ENCODE measurements around the gene TBC1D22B.
"Not testable (repeated sequence)": the region's sequence is repeated elsewhere in the genome, so short reads cannot be mapped to it uniquely, and the experiment has no call there.

The TBC1D22B gene

DNA sequence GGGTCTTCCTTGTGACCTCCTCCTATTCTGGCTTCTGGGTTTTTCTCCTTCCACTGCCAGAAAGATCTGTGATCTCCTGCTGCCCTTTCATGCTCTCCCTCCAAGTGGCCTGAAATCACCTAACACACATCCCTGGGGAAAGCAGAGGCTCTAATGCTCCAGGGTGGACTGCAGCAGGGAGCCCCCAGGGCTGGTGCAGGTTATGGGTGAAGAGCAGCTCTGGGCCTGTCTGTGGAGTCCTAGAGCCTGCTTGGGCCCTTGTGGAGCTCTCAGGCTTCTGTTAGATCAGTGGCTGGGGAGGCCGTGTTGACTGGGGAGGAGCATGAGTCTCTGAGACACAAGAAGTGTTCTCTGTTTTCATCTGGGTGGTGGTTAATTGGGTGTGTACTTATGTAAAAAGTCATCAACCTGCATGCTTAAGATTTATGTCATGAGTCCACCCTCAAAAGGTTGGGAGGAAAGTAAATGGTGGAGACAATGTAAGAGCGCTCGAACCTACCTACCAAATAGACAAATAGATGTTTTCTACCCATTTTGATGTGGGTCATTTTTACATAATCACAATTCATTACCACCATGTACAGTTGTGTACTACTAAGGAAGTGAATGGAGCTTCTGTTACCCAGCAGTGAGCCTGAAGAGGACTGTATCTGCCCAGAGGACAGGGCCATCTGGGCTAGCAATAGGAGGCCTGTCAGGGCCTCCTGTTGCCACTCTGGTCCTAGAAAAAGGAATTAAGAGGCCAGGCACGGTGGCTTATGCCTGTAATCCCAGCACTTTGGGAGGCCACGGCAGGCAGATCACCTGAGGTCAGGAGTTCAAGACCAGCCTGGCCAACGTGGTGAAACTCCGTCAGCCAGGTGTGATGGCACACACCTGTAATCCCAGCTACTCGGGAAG lies 64.2 kb downstream of the TBC1D22B start:
- DNase-seq (ENCODE audit: low read depth) = no peak

- DNase-seq (ENCODE audit: low read depth) = no peak
These were observed 66.0 kb downstream of the TBC1D22B start for GRCh38 chr6:37323580-37323979.

GRCh38 chr6:37324131-37325033 lies 66.8 kb downstream of the TBC1D22B start:
- no peak for DNase-seq (ENCODE audit: low read depth)

DNA sequence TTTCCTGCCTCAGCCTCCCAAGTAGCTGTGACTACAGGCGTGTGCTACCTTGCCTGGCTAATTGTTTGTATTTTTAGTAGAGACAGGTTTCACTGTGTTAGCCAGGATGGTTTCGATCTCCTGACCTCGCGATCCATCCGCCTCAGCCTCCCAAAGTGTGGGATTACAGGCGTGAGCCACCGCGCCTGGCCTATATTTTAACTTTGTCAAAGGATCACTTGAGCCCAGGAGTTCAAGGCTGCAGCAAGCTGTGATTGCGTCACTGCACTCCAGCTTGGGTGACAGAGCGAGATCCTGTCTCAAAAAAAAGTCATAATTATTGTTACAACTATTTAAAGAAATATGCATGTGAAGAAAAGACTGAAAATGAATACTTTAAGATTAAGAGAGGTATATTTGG lies 72.8 kb downstream of the TBC1D22B start:
- DNase-seq (ENCODE audit: low read depth) = not testable (repeated sequence)

- no peak for DNase-seq (ENCODE audit: low read depth)
These were observed 73.5 kb downstream of the TBC1D22B start for GRCh38 chr6:37331047-37331446.

GRCh38 chr6:37332894-37333293 lies 75.3 kb downstream of the TBC1D22B start:
- no peak for DNase-seq (ENCODE audit: low read depth)

DNA sequence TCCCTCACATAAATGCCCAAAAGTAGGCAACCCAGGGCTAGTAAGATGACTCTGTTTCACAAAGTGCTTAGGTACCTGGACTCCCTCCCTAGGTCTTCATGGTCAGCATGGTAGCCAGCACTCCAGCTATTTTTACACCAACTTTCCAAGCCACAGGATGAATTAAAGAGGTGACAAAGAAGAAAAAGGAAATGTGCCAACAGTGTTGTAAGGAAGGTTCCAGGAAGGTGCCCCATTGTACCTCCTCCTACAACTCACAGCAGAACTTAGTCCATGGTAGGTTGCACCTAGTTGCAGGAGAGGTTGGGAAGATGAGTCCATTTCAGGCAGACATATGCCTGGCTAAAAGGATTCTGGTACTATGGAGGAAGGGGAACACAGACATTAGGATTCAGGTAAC lies 76.5 kb downstream of the TBC1D22B start:
- no peak for DNase-seq (ENCODE audit: low read depth)

- DNase-seq (ENCODE audit: low read depth) = not testable (repeated sequence)
These were observed 80.7 kb downstream of the TBC1D22B start for GRCh38 chr6:37338317-37338716.

- no peak for DNase-seq (ENCODE audit: low read depth)
These were observed 81.2 kb downstream of the TBC1D22B start for GRCh38 chr6:37338745-37339255.

GRCh38 chr6:37339741-37340638 lies 82.4 kb downstream of the TBC1D22B start:
- no peak for DNase-seq (ENCODE audit: low read depth)

- no peak for DNase-seq (ENCODE audit: low read depth)
These were observed 83.0 kb downstream of the TBC1D22B start for GRCh38 chr6:37340639-37340943.

GRCh38 chr6:37343248-37343647 lies 85.7 kb downstream of the TBC1D22B start:
- DNase-seq (ENCODE audit: low read depth) = no peak

DNA sequence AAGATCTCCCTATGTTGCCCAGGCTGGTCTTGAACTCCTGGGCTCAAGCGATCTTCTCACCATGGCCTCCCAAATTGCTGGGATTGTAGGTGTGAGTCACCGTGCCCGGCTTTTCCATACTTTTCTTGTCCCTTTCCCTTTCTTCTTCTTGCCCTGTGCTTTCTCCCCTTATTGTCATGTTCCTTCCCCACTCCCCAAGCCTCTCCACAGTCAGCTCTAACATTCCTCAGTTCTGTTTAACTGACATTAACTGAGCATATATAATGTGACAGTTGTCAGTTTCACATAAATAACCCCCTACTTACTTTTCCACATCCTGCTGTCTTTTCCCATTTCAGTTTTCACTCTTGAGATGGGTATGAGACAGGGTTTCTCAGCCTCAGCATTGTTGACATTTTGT lies 86.7 kb downstream of the TBC1D22B start:
- DNase-seq (ENCODE audit: low read depth) = no peak

DNA sequence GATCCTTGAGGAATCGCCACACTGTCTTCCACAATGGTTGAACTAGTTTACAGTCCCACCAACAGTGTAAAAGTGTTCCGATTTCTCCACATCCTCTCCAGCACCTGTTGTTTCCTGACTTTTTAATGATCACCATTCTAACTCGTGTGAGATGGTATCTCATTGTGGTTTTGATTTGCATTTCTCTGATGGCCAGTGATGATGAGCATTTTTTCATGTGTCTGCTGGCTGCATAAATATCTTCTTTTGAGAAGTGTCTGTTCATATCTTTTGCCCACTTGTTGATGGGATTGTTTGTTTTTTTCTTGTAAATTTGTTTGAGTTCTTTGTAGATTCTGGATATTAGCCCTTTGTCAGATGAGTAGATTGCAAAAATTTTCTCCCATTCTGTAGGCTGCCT lies 88.2 kb downstream of the TBC1D22B start:
- DNase-seq (ENCODE audit: low read depth) = not testable (repeated sequence)

GRCh38 chr6:37347177-37347576 lies 89.6 kb downstream of the TBC1D22B start:
- no peak for DNase-seq (ENCODE audit: low read depth)

DNA sequence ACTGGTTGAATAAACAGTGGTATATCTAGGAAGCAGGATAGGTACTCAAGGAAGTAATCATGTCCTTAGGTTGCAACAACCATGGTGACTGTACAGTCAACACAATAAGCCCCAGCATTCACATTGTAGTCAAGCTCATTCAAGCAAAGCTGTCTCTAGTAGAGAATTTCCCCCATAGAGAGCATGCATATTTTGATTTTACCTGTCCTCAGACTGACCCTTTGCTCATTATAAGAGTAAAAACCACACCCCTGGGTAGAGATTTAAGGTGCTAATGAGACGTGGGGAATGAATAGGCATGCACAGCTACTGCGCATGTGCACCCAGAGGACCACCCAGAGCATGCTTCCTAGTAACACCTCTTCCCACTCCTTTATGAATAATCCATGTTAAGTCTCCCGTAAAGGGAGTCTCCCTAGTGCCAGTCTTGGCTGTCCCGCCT lies 90.1 kb downstream of the TBC1D22B start:
- no peak for DNase-seq (ENCODE audit: low read depth)

DNA sequence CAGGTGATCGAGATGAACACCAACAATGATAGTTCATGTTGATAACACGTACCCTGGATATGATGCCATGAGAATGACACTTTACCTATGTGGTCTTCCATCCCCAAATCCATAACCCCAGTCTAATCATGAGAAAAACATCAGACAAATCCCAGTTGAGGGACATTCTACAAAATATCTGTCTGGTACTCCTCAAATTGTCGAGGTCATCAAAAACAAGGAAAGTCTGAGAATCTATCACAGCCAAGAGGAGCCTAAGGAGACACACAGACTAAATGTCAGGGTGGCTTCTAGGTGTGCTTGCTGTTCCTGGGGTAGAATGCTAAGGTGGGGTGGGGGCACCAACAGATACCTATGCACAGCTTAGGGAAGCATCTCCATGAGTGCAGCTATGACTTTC lies 93.5 kb downstream of the TBC1D22B start:
- DNase-seq (ENCODE audit: low read depth) = no peak

- no peak for DNase-seq (ENCODE audit: low read depth)
These were observed 94.8 kb downstream of the TBC1D22B start for GRCh38 chr6:37352384-37352783.

- DNase-seq (ENCODE audit: low read depth) = peak; percentile 90
These were observed 96.4 kb downstream of the TBC1D22B start, which contains the start of gene RNF8 for GRCh38 chr6:37353761-37354525. Gene RNF8, plus strand, starts transcription at chr6:37353983. Its CDS starts 182 bp downstream, at chr6:37354165.

DNA sequence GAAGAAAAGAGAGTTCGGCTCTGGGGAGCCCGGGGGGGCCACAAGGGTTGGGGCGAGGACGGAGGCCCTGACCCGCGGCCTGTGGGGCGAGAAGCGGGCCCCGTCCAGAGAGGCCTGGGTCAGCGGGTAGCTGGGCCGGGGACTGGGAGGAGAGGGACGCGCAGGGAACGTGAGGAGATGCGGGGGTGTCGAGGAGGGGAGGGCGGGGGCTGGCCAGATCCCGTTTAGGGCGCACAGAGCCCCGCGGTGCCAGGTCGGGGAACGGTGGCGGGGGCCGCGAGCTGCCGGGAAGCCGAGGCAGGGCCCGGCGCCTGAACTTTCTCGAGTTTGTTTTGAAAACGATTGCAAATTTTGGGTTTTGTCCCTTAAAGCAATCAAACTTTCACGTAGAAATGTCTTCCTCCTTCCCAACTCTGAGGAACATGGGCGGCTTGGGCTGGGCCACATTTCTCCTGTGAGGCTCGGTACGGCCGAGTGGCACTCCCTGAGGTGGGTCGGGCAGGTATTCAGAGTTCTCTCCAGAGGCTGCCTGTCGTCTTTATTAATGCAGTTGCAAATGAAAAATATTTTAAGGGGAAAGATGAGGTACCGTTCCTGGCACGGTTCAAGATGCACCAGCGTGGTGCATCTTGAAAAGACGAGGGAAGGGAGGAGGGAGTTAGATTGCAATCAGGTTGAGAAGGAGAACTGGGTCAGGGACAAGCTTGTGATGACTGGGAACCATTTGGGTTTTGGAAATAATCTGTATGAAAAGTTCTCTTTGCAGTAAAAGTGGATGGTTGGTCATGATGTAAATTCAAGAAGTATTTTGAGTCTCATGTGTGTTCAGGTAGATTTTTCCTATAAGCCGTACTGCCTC lies 97.2 kb downstream of the TBC1D22B start:
- no peak for DNase-seq (ENCODE audit: low read depth)
